K562 (cell line): ENCODE results near the gene MRPL48. TPM values are rescaled to one million over a fixed set of nuclear protein-coding genes. Genes with fewer than 3 reads are reported as not detected.

Experiments
- ATF1 ChIP-seq, 2 experiments: fragments of 450-650 bp in 1 of 2; IDR thresholded peaks; 2 replicates each; pipeline ENCODE4 v1.6.1; 2016; ENCODE audit warnings: missing compliant biosample characterization in 1 of 2, missing genetic modification characterization in 1 of 2
- CCAR2 ChIP-seq: fragments of 200-400 bp; formaldehyde crosslinking; IDR thresholded peaks from 2 replicates; pipeline ENCODE4 v1.6.1; 2017; ENCODE audit warnings: mild to moderate bottlenecking, low read depth, low read length
- GABPA ChIP-seq: fragments of 200-800 bp; sonication (Bioruptor generic); conservative IDR thresholded peaks from 2 replicates; pipeline ENCODE4 v1.6.1; 2016; ENCODE audit warnings: low read depth, missing genetic modification characterization, missing compliant biosample characterization
- GATA2 ChIP-seq: sonication (generic); formaldehyde crosslinking; IDR thresholded peaks from 2 replicates; pipeline ENCODE4 v1.4.0; 2020; ENCODE audit warnings: mild to moderate bottlenecking, missing genetic modification reagents
- HEY1 ChIP-seq: fragments of 250-450 bp; sonication (Bioruptor Pico); IDR thresholded peaks from 2 replicates; pipeline ENCODE4 v1.5.0; 2020; ENCODE audit warnings: mild to moderate bottlenecking, moderate library complexity, borderline replicate concordance
- HSF4 ChIP-seq: fragments of 250-450 bp; sonication (Bioruptor Pico); IDR thresholded peaks from 2 replicates; pipeline ENCODE4 v2.1.2; 2022; ENCODE audit warnings: mild to moderate bottlenecking, moderate library complexity, borderline replicate concordance
- KLF6 ChIP-seq: fragments of 250-450 bp; sonication (Bioruptor Pico); IDR thresholded peaks from 2 replicates; pipeline ENCODE4 v1.4.0; 2020; ENCODE audit warnings: mild to moderate bottlenecking, moderate library complexity, borderline replicate concordance
- MTA3 ChIP-seq: fragments of 450-650 bp; formaldehyde crosslinking; IDR thresholded peaks from 2 replicates; pipeline ENCODE4 v1.6.1; 2017; ENCODE audit warnings: mild to moderate bottlenecking, borderline replicate concordance
- NCOA2 ChIP-seq, 2 experiments: fragments of 450-650 bp; IDR thresholded peaks; 2 replicates each; pipeline ENCODE4 v1.6.1; 2018; ENCODE audit warnings: mild to moderate bottlenecking in 2 of 2, moderate library complexity in 1 of 2; ENCODE audit not compliant: partially characterized antibody in 2 of 2
- NFRKB ChIP-seq: fragments of 450-650 bp; IDR thresholded peaks from 2 replicates; pipeline ENCODE4 v1.6.1; 2016; ENCODE audit warnings: low read depth
- NR2C1 ChIP-seq, 2 experiments: fragments of 450-650 bp; IDR thresholded peaks; 2 replicates each; pipeline ENCODE4 v1.6.1; 2017; ENCODE audit warnings: mild to moderate bottlenecking in 2 of 2, antibody characterized with exemption in 1 of 2, inconsistent platforms in 1 of 2, missing compliant biosample characterization in 1 of 2, missing genetic modification characterization in 1 of 2
- SP2 ChIP-seq: IDR thresholded peaks from 2 replicates; pipeline ENCODE4 v1.6.1; 2011; ENCODE audit warnings: mild to moderate bottlenecking, low read depth, low read length, moderate library complexity; ENCODE audit not compliant: poor library complexity, severe bottlenecking; ENCODE audit errors: extremely low read depth
- ZKSCAN8 ChIP-seq: fragments of 200-800 bp; sonication (Bioruptor generic); IDR thresholded peaks from 2 replicates; pipeline ENCODE4 v1.6.1; 2016; ENCODE audit warnings: missing genetic modification characterization, missing compliant biosample characterization
- ZNF445 ChIP-seq: fragments of 250-450 bp; sonication (Bioruptor Pico); IDR thresholded peaks from 2 replicates; pipeline ENCODE4 v1.4.0; 2020; ENCODE audit warnings: low read depth, mild to moderate bottlenecking, moderate library complexity
- ZNF644 ChIP-seq: fragments of 200-800 bp; sonication (Bioruptor generic); IDR thresholded peaks from 2 replicates; pipeline ENCODE4 v1.6.1; 2016; ENCODE audit warnings: low read depth, missing genetic modification characterization, missing compliant biosample characterization
- polyA plus RNA-seq, 8 experiments: library from polyadenylated mRNA; depleted of rRNA in 4 of 8; stranded (reverse) in 5 of 8; unstranded in 3 of 8; fragments of >200 nt; fragmentation: Nextera tagmentation in 2 of 8; fragmentation: Illumina TruSeq in 1 of 8; extraction: Ambion mirVana in 2 of 8; extraction: Trizol in 1 of 8; gene quantifications; 2 replicates each; pipeline versions ENCODE4 v1.2.1 to v1.2.3, GENCODE V29; 2011 to 2014; ENCODE audit warnings: inconsistent platforms in 1 of 8, missing spikeins in 1 of 8
- total RNA-seq, 7 experiments: library from RNA; depleted of rRNA in 6 of 7; stranded (reverse); fragments of >200 nt in 6 of 7; fragmentation: Illumina TruSeq in 2 of 7; extraction: Trizol in 2 of 7; gene quantifications; 2 replicates each; pipeline versions ENCODE4 v1.2.1 to v1.2.3, GENCODE V29; 2011 to 2021; ENCODE audit warnings: low replicate concordance in 1 of 7
- TF ChIP-seq, protein P1 (sequence below): fragments of 250-450 bp; sonication (Bioruptor Pico); IDR thresholded peaks from 2 replicates; pipeline ENCODE4 v1.9.0; 2021; ENCODE audit warnings: mild to moderate bottlenecking, inconsistent platforms
- TF ChIP-seq, protein P2 (sequence below): fragments of 150-350 bp; IDR thresholded peaks from 2 replicates; pipeline ENCODE4 v1.6.1; 2014; ENCODE audit warnings: low read depth, mild to moderate bottlenecking, low read length, borderline replicate concordance
- TF ChIP-seq, protein P3 (sequence below): IDR thresholded peaks from 2 replicates; pipeline ENCODE4 v1.6.1; 2014; ENCODE audit warnings: antibody characterized with exemption

MRPL48 gene
- total and polyA plus RNA-seq, 9 of the 15 experiments (the other 6 are each of a cell fraction or from before 2014, with no cell fraction given) = 66.0 to 237 (median 104) TPM

DNA sequence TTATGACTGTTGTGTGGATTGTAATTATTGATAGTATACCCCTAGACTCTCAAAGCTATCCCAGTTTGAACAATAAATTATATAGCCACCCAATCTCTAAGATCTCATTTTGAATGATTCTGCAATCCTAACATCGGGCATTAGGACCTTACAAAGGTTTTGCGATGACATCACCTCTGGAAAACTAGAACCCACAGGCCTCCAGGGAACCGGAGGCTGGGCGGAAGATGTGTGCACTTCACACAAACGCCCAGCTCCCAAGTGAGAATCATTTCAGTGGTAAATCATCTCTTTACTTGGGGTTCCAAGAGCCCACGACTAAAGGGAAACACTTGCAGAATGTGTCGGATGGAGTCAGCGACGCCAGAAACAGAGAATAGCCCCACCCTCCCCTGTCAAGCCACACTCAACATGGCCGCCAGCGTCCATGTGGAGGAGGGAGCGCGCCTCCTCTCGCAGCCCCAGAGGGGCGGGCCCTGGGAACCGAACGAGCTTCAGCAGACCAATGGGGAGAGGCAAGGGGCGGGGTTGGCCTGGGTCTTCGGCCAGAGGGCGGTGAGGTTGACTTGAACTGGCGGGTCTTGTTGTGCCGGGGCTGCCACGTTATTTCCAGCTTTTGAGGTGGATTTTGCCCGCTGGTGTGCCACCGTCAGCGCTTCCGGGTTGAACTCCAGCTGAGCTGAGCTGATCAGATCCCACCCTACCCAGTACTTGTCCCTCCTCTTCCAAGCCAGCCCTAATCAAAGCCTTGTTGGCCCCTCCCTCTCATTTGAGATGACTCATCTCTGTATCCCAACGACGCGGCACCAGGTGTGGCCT lies 8.4 kb upstream of the MRPL48 start (continued):
- TF ChIP-seq, protein P1, sequence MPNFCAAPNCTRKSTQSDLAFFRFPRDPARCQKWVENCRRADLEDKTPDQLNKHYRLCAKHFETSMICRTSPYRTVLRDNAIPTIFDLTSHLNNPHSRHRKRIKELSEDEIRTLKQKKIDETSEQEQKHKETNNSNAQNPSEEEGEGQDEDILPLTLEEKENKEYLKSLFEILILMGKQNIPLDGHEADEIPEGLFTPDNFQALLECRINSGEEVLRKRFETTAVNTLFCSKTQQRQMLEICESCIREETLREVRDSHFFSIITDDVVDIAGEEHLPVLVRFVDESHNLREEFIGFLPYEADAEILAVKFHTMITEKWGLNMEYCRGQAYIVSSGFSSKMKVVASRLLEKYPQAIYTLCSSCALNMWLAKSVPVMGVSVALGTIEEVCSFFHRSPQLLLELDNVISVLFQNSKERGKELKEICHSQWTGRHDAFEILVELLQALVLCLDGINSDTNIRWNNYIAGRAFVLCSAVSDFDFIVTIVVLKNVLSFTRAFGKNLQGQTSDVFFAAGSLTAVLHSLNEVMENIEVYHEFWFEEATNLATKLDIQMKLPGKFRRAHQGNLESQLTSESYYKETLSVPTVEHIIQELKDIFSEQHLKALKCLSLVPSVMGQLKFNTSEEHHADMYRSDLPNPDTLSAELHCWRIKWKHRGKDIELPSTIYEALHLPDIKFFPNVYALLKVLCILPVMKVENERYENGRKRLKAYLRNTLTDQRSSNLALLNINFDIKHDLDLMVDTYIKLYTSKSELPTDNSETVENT = peak; percentile 50; the same call in 1 of the 2 replicates
- TF ChIP-seq, protein P2, sequence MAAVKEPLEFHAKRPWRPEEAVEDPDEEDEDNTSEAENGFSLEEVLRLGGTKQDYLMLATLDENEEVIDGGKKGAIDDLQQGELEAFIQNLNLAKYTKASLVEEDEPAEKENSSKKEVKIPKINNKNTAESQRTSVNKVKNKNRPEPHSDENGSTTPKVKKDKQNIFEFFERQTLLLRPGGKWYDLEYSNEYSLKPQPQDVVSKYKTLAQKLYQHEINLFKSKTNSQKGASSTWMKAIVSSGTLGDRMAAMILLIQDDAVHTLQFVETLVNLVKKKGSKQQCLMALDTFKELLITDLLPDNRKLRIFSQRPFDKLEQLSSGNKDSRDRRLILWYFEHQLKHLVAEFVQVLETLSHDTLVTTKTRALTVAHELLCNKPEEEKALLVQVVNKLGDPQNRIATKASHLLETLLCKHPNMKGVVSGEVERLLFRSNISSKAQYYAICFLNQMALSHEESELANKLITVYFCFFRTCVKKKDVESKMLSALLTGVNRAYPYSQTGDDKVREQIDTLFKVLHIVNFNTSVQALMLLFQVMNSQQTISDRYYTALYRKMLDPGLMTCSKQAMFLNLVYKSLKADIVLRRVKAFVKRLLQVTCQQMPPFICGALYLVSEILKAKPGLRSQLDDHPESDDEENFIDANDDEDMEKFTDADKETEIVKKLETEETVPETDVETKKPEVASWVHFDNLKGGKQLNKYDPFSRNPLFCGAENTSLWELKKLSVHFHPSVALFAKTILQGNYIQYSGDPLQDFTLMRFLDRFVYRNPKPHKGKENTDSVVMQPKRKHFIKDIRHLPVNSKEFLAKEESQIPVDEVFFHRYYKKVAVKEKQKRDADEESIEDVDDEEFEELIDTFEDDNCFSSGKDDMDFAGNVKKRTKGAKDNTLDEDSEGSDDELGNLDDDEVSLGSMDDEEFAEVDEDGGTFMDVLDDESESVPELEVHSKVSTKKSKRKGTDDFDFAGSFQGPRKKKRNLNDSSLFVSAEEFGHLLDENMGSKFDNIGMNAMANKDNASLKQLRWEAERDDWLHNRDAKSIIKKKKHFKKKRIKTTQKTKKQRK = no peak
- no peak for TF ChIP-seq HEY1 (CRISPR knock-in tag)
- TF ChIP-seq NR2C1 (IDR thresholded peaks at IDR 0.05) = peak; percentile 56; the same call in 1 of the 2 replicates
- TF ChIP-seq NR2C1 (tag; IDR thresholded peaks at IDR 0.05) = peak; percentile 65; the same call in 1 of the 2 replicates
- TF ChIP-seq MTA3 = peak; percentile 85
- no peak for TF ChIP-seq ATF1 (CRISPR knock-in tag; IDR thresholded peaks at IDR 0.05)
- peak; percentile 91 for TF ChIP-seq ATF1 (tag; IDR thresholded peaks at IDR 0.05)
- no peak for TF ChIP-seq NCOA2 (IDR thresholded peaks at IDR 0.05; ENCODE audit: partially characterized antibody in 2 of 2)
- peak; percentile 79 for TF ChIP-seq GATA2 (CRISPR knock-in tag)
- no peak for TF ChIP-seq HSF4
- TF ChIP-seq, protein P3, sequence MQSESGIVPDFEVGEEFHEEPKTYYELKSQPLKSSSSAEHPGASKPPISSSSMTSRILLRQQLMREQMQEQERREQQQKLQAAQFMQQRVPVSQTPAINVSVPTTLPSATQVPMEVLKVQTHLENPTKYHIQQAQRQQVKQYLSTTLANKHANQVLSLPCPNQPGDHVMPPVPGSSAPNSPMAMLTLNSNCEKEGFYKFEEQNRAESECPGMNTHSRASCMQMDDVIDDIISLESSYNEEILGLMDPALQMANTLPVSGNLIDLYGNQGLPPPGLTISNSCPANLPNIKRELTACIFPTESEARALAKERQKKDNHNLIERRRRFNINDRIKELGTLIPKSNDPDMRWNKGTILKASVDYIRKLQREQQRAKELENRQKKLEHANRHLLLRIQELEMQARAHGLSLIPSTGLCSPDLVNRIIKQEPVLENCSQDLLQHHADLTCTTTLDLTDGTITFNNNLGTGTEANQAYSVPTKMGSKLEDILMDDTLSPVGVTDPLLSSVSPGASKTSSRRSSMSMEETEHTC = no peak
- no peak for TF ChIP-seq CCAR2
- no peak for TF ChIP-seq ZNF445 (CRISPR knock-in tag)
- peak; percentile 75; the same call in 1 of the 2 replicates for TF ChIP-seq KLF6 (CRISPR knock-in tag)
- peak; percentile 69 for TF ChIP-seq GABPA
- peak; percentile 77; the same call in 1 of the 2 replicates for TF ChIP-seq ZNF644
- TF ChIP-seq NFRKB = peak; percentile 85
- TF ChIP-seq ZKSCAN8 = peak; percentile 54; the same call in 1 of the 2 replicates
- peak; percentile 15 for TF ChIP-seq SP2
